HepG2 (cell line): ENCODE measurements around the gene TESK1. TPM values are rescaled to one million over a fixed set of nuclear protein-coding genes. Genes with fewer than 3 reads are reported as not detected.

Experiments
- CHD4 ChIP-seq: fragments of 200-600 bp; sonication (generic); IDR thresholded peaks from 2 replicates; pipeline ENCODE4 v1.7.0; 2017; ENCODE audit warnings: mild to moderate bottlenecking, low read length, borderline replicate concordance
- FOXK2 ChIP-seq: fragments of 450-650 bp; IDR thresholded peaks from 2 replicates; pipeline ENCODE4 v1.6.1; 2016
- FOXO4 ChIP-seq: sonication (generic); formaldehyde crosslinking; conservative IDR thresholded peaks from 2 replicates; pipeline ENCODE4 v1.8.1; 2023; ENCODE audit warnings: missing genetic modification reagents
- GABPB1 ChIP-seq: IDR thresholded peaks from 2 replicates; pipeline ENCODE4 v1.6.1; 2016; ENCODE audit warnings: mild to moderate bottlenecking, missing genetic modification reagents, moderate library complexity, missing compliant biosample characterization
- HHEX ChIP-seq: IDR thresholded peaks from 2 replicates; pipeline ENCODE4 v1.6.1; 2016; ENCODE audit warnings: control low read depth
- KLF13 ChIP-seq: sonication (generic); formaldehyde crosslinking; IDR thresholded peaks from 2 replicates; pipeline ENCODE4 v1.4.0; 2020; ENCODE audit warnings: mild to moderate bottlenecking, missing genetic modification reagents
- MZF1 ChIP-seq: sonication (generic); formaldehyde crosslinking; IDR thresholded peaks from 2 replicates; pipeline ENCODE4 v1.8.1; 2023; ENCODE audit warnings: mild to moderate bottlenecking, missing genetic modification reagents, borderline replicate concordance
- NFE2 ChIP-seq: sonication (generic); formaldehyde crosslinking; IDR thresholded peaks from 2 replicates; pipeline ENCODE4 v1.4.0; 2020; ENCODE audit warnings: missing genetic modification reagents
- NKX3-1 ChIP-seq: sonication (generic); formaldehyde crosslinking; IDR thresholded peaks from 2 replicates; pipeline ENCODE4 v1.5.0; 2020; ENCODE audit warnings: missing genetic modification reagents
- NR2C2 ChIP-seq: sonication (generic); formaldehyde crosslinking; IDR thresholded peaks from 2 replicates; pipeline ENCODE4 v1.4.0; 2020; ENCODE audit warnings: missing genetic modification reagents, mild to moderate bottlenecking, moderate library complexity, borderline replicate concordance
- REXO4 ChIP-seq: sonication (generic); formaldehyde crosslinking; IDR thresholded peaks from 2 replicates; pipeline ENCODE4 v1.8.0; 2022; ENCODE audit warnings: missing genetic modification reagents, mild to moderate bottlenecking, borderline replicate concordance
- SNAPC2 ChIP-seq: sonication (generic); formaldehyde crosslinking; IDR thresholded peaks from 2 replicates; pipeline ENCODE4 v1.8.1; 2022; ENCODE audit warnings: mild to moderate bottlenecking, missing genetic modification reagents
- SP2 ChIP-seq: sonication (generic); formaldehyde crosslinking; IDR thresholded peaks from 2 replicates; pipeline ENCODE4 v1.5.1; 2020; ENCODE audit warnings: mild to moderate bottlenecking, missing genetic modification reagents
- SRSF9 ChIP-seq: fragments of 200-400 bp; formaldehyde crosslinking; IDR thresholded peaks from 2 replicates; pipeline ENCODE4 v1.6.1; 2018; ENCODE audit warnings: borderline replicate concordance, mild to moderate bottlenecking, low read depth, low read length; ENCODE audit not compliant: insufficient read depth, poor library complexity, severe bottlenecking
- TEF ChIP-seq: sonication (generic); formaldehyde crosslinking; IDR thresholded peaks from 2 replicates; pipeline ENCODE4 v1.5.0; 2020; ENCODE audit warnings: missing genetic modification reagents
- TOPORS ChIP-seq: sonication (generic); formaldehyde crosslinking; IDR thresholded peaks from 2 replicates; pipeline ENCODE4 v1.8.0; 2023; ENCODE audit warnings: mild to moderate bottlenecking, missing genetic modification reagents
- ZEB1 ChIP-seq: IDR thresholded peaks from 2 replicates; pipeline ENCODE4 v1.6.1; 2012; ENCODE audit warnings: mild to moderate bottlenecking, low read depth, inconsistent platforms; ENCODE audit not compliant: insufficient replicate concordance
- ZNF496 ChIP-seq: sonication (generic); formaldehyde crosslinking; IDR thresholded peaks from 2 replicates; pipeline ENCODE4 v1.8.1; 2023; ENCODE audit warnings: mild to moderate bottlenecking, moderate library complexity, missing genetic modification reagents; ENCODE audit not compliant: insufficient replicate concordance
- ZNF549 ChIP-seq: sonication (generic); formaldehyde crosslinking; IDR thresholded peaks from 2 replicates; pipeline ENCODE4 v1.5.0; 2020; ENCODE audit warnings: missing genetic modification reagents
- ZNF773 ChIP-seq: sonication (generic); formaldehyde crosslinking; IDR thresholded peaks from 2 replicates; pipeline ENCODE4 v1.4.0; 2020; ENCODE audit warnings: missing genetic modification reagents, borderline replicate concordance
- ZSCAN30 ChIP-seq: sonication (generic); formaldehyde crosslinking; IDR thresholded peaks from 2 replicates; pipeline ENCODE4 v1.5.0; 2020; ENCODE audit warnings: mild to moderate bottlenecking, missing genetic modification reagents
- polyA plus RNA-seq, 8 experiments: library from polyadenylated mRNA; depleted of rRNA in 3 of 8; stranded (reverse) in 7 of 8; unstranded in 1 of 8; fragments of >200 nt; fragmentation: Illumina TruSeq in 4 of 8; extraction: Trizol in 4 of 8; gene quantifications; 2 replicates each; pipeline versions ENCODE4 v1.2.1 to v1.2.3, GENCODE V29; 2011 to 2016; ENCODE audit warnings: low read depth in 4 of 8, missing spikeins in 1 of 8, mixed read lengths in 1 of 8; ENCODE audit not compliant: insufficient read depth in 1 of 8
- total RNA-seq, 5 experiments: library from RNA; depleted of rRNA; stranded (reverse); fragments of >200 nt; fragmentation: Illumina TruSeq; extraction: Trizol; gene quantifications; 2 replicates each; pipeline ENCODE4 v1.2.3, GENCODE V29; 2016; ENCODE audit warnings: low read depth in 1 of 5
- TF ChIP-seq, protein P1 (sequence below): sonication (generic); formaldehyde crosslinking; IDR thresholded peaks from 2 replicates; pipeline ENCODE4 v1.8.0; 2022; ENCODE audit warnings: missing genetic modification reagents, mild to moderate bottlenecking, moderate library complexity, borderline replicate concordance
- TF ChIP-seq, protein P2 (sequence below): sonication (generic); formaldehyde crosslinking; conservative IDR thresholded peaks from 2 replicates; pipeline ENCODE4 v1.4.0; 2020; ENCODE audit warnings: missing genetic modification reagents
- TF ChIP-seq, protein P3 (sequence below): sonication (generic); formaldehyde crosslinking; IDR thresholded peaks from 2 replicates; pipeline ENCODE4 v1.4.0; 2020; ENCODE audit warnings: mild to moderate bottlenecking, missing genetic modification reagents

The TESK1 gene
- total and polyA plus RNA-seq, 2 of the 13 experiments (the other 11 are each of a cell fraction or from before 2014, with no cell fraction given), result 7.3 to 13.6 TPM

GRCh38 chr9:35657546-35658136, 52.6 kb downstream of the TESK1 start, which contains the start of gene RMRP (continued):
- TF ChIP-seq FOXO4 (CRISPR knock-in tag) (0 out of 2 replicates have a peak, but pooled peaks have one; percentile 67), NFE2 (CRISPR knock-in tag) (no peak), REXO4 (0 out of 2 replicates have a peak, but pooled peaks have one; percentile 80), ZSCAN30 (peak; percentile 57; the same call in 1 of the 2 replicates), HHEX (CRISPR knock-in tag) (no peak), CHD4 (no peak), KLF13 (CRISPR knock-in tag) (0 out of 2 replicates have a peak, but pooled peaks have one; percentile 77), ZNF549 (CRISPR knock-in tag) (peak; percentile 90; the same call in 1 of the 2 replicates), GABPB1 (CRISPR knock-in tag) (peak; percentile 80), ZNF773 (CRISPR knock-in tag) (0 out of 2 replicates have a peak, but pooled peaks have one; percentile 80), MZF1 (no peak), SRSF9 (no peak), SNAPC2 (CRISPR knock-in tag) (peak; percentile 100), ZEB1 (no peak), TEF (CRISPR knock-in tag) (peak; percentile 74; the same call in 1 of the 2 replicates), NKX3-1 (CRISPR knock-in tag) (peak; percentile 98), ZNF496 (CRISPR knock-in tag) (no peak), FOXK2 (peak; percentile 21; the same call in 1 of the 2 replicates), SP2 (CRISPR knock-in tag) (peak; percentile 53; the same call in 1 of the 2 replicates), NR2C2 (CRISPR knock-in tag) (no peak), TOPORS (CRISPR knock-in tag) (peak; percentile 97)
- TF ChIP-seq, protein P1, sequence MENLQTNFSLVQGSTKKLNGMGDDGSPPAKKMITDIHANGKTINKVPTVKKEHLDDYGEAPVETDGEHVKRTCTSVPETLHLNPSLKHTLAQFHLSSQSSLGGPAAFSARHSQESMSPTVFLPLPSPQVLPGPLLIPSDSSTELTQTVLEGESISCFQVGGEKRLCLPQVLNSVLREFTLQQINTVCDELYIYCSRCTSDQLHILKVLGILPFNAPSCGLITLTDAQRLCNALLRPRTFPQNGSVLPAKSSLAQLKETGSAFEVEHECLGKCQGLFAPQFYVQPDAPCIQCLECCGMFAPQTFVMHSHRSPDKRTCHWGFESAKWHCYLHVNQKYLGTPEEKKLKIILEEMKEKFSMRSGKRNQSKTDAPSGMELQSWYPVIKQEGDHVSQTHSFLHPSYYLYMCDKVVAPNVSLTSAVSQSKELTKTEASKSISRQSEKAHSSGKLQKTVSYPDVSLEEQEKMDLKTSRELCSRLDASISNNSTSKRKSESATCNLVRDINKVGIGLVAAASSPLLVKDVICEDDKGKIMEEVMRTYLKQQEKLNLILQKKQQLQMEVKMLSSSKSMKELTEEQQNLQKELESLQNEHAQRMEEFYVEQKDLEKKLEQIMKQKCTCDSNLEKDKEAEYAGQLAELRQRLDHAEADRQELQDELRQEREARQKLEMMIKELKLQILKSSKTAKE, result peak; percentile 85; the same call in 1 of the 2 replicates
- TF ChIP-seq, protein P2, sequence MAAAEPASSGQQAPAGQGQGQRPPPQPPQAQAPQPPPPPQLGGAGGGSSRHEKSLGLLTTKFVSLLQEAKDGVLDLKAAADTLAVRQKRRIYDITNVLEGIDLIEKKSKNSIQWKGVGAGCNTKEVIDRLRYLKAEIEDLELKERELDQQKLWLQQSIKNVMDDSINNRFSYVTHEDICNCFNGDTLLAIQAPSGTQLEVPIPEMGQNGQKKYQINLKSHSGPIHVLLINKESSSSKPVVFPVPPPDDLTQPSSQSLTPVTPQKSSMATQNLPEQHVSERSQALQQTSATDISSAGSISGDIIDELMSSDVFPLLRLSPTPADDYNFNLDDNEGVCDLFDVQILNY (CRISPR knock-in tag), result peak; percentile 50; the same call in 1 of the 2 replicates
- TF ChIP-seq, protein P3, sequence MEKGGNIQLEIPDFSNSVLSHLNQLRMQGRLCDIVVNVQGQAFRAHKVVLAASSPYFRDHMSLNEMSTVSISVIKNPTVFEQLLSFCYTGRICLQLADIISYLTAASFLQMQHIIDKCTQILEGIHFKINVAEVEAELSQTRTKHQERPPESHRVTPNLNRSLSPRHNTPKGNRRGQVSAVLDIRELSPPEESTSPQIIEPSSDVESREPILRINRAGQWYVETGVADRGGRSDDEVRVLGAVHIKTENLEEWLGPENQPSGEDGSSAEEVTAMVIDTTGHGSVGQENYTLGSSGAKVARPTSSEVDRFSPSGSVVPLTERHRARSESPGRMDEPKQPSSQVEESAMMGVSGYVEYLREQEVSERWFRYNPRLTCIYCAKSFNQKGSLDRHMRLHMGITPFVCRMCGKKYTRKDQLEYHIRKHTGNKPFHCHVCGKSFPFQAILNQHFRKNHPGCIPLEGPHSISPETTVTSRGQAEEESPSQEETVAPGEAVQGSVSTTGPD (CRISPR knock-in tag), result no peak
